CD4-positive, alpha-beta T cell treated with Interleukin-6 for 4 hours (primary cell): ENCODE results near the gene ZSWIM4.
A peak's percentile ranks its signal among the peaks of the same experiment; 100 is the strongest.

Source experiments
- DNase-seq: peaks from one replicate; pipeline ENCODE4 v3.0.0-alpha.2; 2020; ENCODE audit warnings: mixed read lengths

The ZSWIM4 gene

DNA sequence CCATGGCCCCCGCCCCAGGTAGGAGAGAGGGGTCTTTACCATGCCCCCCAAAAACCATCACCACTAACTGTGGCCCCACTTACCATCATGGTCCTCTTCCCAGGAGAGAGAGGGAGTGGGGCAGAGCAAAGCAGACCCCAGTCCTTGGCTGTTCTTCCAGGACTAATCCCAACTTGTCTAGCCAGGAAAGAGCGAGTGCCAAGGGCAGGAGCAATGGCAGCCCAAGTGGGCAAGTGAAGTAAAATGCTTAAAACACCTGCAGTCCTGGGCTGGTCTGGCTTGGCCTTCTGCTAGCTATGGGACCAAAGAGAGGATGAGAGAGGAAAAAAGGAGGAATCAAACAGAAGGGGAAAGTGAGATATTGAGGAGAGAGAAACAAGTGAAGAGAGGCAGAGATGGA is 17.9 kb downstream of the ZSWIM4 start:
- DNase-seq, result no peak

DNA sequence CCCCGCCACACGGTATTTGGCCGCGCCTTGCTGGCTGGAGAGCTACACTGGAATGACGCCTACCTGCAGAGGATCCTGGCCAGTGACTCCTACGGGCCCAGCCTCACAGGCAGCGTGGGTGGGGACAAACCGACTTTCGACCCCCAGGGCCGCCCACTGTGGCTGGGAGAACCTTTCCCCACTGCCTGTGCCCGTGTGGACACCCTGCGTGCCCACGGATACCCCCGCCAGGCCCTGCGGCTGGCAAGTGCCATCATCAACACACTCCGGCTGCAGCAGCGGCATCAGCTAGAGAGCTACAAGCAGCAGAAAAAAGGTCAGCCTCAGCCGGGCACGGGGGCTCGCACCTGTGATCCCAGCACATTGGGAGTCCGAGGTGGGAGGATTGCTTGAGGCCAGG is 19.3 kb downstream of the ZSWIM4 start:
- no peak for DNase-seq

DNA sequence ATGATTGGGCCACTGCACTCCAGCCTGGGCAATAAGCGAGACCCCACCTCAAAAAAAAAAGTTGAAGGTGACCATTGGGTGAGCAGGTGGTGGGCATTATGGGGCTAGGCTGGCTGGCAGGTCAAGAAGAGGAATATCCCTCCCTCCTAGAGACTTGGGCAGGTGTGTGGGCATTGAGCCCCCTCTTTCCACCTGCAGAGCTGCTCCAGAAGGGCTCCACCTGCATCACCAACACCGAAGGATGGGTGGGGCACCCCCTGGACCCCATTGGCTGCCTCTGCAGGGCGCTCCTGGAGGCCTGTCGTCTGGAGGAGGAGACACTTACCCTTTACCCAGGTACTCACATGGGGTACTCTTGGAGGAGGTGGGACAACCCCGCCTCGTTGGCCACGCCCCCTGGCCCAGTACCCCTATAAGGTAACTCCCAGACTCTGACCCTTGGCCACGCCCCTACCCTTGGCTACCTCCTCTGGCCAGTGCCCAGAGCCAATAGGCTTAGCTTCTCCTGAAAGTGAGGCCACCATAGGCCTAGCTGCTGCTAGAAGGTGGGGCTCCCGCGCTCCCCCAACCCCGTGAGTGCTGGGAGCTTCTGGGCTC is 21.9 kb downstream of the ZSWIM4 start:
- DNase-seq, result peak; percentile 12

- DNase-seq, result peak; percentile 56
Observed at GRCh38 chr19:13817615-13818371, 22.6 kb downstream of the ZSWIM4 start.

DNA sequence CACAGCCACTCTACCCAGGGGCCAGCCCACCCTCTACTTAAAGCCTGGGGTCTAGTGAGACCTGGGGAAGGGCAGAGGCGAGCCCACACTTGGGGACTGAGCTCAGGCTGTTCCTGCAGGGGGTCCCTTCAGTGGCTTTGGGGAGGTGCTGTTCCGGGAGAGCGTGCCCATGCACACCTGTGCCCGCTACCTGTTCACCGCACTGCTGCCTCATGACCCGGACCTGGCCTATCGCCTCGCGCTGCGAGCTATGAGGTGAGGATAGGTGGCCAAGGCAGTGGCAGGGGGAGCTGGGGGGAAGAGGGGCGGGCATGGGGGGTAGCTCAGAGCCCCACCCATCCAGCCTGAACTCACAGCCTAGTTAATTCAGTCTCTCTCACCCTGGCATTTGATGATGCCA is 24.0 kb downstream of the ZSWIM4 start:
- DNase-seq, result no peak

GRCh38 chr19:13821292-13821691 is 26.0 kb downstream of the ZSWIM4 start:
- no peak for DNase-seq

DNA sequence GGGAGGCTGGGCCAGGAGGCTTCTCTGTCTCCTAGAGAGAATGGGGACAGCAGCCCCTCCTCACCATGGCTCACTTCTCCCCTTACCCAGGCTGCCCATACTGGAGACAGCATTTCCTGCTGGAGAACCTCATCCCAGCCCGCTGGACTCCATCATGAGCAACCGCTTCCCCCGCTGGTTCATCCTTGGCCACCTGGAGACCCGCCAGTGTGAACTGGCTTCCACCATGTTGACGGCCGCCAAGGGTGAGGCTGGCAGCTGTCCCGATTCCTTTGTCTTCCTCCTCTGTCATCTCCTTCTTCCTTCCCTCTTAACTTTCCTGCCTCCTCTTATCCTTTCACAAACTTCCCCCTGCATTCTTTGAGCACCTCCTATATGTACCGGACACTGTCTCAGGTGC is 28.0 kb downstream of the ZSWIM4 start:
- DNase-seq, result no peak

DNA sequence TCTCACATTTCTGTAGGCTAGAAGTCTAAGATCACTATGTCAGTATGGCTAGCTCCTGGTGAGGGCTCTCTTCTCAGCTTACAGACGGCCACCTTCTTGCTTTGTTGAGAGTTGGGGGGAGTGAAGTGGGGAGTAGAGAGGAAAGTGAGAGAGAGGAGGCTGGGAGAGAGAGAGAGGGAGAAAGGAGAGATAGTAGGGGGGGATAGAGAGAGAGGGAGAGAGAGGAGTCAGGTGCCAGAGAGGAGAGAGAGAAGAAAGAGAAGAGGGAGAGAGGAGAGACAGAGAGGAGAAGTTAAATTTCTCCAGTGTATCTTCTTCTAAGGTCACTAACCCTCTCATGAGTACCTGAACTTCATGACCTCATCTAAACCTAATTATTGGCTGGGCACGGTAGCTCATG is 28.7 kb downstream of the ZSWIM4 start:
- DNase-seq, result no peak

DNA sequence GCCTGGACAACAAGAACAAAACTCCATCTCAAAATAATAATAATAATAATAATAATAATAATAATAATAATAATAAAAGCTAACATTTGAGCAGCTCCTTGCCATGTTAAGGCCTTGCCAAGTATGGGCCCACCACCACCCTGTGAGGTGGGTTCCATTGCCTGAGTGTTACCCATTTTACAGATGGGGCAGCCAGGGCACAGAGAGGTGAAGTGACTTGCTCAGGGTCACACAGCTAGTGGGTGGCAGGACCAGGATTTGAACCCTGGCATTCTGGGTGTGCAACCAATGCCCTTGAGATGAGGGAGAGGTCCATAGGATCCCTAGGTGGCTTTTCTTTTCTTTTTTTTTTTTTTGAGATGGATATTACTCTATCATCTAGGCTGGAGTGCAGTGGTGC is 29.5 kb downstream of the ZSWIM4 start:
- DNase-seq, result no peak

GRCh38 chr19:13825489-13826441 is 30.5 kb downstream of the ZSWIM4 start:
- DNase-seq, result no peak

GRCh38 chr19:13826652-13827235 is 31.5 kb downstream of the ZSWIM4 start:
- DNase-seq, result no peak

DNA sequence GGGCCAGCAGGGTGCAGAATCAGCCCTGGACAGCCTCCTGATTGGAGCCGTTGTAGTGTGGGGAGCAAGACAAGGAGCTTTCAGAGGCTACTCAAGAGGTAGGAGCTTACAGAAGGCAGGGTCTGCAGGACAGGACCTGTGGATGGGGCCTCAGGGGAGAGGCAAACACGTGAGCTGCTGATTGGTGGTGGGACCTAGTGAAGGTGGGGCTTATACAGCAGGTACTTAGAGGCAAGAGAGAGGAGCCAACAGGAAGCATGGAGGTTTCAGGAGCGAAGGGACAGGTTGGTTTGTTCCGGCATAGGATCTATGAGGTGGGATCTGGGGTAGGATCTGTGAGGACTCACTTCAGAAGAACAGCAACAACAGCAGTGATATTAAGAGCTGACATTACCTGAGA is 32.4 kb downstream of the ZSWIM4 start:
- no peak for DNase-seq

DNA sequence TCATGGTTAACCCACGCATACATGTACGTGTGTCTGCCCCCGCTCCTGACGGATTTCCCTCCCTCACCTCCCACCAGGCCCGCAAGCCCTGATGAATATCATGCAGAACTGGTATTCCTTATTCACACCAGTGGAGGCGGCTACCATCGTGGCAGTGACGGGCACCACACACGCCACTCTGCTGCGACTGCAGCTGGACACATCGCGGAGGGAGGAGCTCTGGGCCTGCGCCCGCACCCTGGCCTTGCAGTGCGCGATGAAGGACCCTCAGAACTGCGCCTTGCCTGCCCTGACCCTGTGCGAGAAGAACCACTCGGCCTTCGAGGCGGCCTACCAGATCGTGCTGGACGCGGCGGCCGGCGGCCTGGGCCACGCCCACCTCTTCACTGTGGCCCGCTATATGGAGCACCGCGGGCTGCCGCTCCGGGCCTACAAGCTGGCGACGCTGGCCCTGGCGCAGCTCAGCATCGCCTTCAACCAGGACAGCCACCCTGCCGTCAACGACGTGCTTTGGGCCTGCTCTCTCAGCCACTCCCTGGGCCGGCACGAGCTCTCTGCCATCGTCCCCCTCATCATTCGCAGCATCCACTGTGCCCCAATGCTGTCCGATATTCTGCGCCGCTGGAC is 35.0 kb downstream of the ZSWIM4 start:
- no peak for DNase-seq

GRCh38 chr19:13830741-13831536 is 35.7 kb downstream of the ZSWIM4 start:
- DNase-seq, result no peak

DNA sequence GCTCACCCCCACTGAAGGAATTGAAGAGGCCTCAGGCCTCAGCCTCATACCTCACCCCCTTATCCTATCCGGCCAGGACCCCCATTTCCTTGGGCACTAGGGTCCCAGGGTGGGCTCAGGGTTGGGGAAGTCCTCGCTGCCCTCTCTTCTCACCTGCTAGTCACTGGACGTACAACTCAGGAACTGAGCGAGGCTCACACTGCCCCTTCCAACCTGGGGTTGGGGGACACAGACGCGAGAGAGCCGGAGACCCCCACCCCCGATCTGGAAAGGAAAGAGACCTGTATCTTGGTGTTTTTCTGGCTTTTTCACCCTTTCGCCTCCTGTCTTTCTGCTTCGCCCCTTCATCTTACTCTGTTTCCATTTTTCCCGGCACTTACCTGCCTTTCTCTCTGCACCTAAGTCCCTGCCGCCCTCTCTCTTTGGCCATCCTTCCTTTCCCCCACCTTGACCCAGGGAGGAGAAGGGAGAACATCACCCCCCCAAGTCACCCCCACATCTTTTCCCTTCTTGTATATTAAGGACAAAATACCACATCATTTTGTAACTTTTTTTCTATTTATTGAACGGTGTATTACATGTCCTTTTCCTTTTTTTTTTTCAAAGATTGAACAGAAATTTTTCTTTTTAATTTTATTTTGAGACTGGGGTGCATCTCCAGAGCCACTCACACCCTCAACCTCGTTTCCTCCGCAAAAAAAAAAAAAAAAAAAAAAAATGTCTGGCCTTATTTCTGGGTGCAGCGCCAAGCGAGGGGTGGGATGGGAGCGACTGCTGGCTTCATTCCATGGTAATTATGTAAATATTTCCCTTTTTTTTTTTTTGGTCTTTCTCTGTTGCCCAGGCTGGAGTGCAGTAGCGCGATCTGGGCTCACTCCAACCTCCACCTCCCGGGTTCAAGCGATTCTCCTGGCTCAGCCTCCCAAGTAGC is 36.6 kb downstream of the ZSWIM4 start:
- DNase-seq, result no peak

DNA sequence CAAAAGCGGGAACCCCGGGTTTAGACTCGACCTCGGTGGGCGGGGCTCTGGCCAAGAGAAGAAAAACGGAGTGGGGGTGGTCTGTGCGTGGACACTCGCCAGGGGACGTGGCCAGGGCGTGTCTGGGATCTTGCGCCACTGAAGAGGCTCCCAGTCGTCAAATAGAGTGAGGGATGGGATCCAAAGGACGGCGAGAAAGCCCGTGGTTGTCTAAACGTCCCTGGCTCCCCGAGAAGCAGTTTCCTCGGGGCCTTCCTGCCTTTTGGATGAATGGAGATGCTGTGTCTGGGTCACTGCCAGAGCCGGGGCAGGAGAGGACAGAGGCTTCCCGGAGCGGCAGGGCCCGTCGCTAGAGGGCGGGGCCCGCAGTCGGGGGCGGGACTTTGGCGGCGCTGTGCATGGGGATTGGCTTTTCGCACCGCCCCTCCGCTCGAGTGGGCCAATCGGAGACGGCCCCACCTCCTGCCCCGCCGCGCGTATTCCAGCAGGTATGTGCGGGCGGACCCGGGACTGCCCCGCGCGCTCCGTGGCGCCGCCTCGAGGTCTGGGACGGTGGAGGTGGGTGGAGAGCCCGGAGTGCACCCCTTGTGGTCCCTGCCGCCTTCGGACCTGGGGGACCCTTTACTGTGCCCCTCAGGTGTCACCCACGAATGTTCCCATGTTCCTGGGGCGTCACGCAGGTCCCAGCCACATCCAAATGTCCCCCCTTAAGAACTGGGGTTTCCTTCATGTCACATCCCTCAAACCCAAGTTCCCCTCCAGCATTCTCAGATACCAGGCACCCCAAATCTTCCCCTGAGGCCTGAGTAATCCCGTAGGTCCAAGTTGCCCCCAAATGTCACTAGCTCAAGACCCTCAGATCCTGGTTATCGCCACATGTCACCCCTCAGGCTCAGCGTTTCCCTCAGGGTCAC is 38.3 kb downstream of the ZSWIM4 start:
- DNase-seq, result peak; percentile 93

GRCh38 chr19:13834244-13835069 is 39.2 kb downstream of the ZSWIM4 start:
- no peak for DNase-seq
